HG03565 (cell line): ENCODE data around the gene JDP2.
"Not testable (repeated sequence)": the region's sequence is repeated elsewhere in the genome, so short reads cannot be mapped to it uniquely, and the experiment has no call there.

Source experiments
- ATAC-seq: cut with Tn5 transposase; IDR thresholded peaks from one replicate; pipeline ENCODE4 v1.9.1; 2021; ENCODE audit warnings: mild to moderate bottlenecking, moderate library complexity; ENCODE audit not compliant: unreplicated experiment

Gene JDP2

DNA sequence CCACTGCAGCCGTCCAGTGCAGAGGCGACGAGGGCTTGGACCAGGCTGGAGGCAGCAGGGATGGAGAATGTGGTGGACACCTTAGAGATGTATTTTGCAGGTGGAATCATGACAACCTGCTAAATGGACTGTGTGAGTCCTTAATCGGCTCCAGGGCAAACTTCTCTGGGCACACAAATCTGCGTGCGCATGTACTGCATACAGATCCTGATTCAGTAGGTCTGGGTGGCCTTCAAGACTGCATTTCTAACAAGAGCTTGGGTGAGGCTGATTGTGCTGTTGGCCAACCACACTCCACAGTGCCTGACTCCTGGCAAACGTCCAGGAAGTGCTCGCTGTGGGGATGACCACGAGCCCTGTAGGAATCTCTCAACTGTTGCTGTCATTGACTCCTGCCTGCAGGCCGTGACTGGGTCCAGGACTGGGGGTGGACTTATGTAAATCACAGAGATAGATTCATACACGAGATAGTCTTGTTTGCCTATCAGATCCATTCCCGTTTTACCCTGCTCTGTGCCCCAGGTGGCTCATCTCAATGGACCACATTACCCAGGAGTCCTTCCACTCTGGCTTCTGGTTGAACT lies 27.2 kb downstream of the JDP2 start:
- ATAC-seq = no peak

DNA sequence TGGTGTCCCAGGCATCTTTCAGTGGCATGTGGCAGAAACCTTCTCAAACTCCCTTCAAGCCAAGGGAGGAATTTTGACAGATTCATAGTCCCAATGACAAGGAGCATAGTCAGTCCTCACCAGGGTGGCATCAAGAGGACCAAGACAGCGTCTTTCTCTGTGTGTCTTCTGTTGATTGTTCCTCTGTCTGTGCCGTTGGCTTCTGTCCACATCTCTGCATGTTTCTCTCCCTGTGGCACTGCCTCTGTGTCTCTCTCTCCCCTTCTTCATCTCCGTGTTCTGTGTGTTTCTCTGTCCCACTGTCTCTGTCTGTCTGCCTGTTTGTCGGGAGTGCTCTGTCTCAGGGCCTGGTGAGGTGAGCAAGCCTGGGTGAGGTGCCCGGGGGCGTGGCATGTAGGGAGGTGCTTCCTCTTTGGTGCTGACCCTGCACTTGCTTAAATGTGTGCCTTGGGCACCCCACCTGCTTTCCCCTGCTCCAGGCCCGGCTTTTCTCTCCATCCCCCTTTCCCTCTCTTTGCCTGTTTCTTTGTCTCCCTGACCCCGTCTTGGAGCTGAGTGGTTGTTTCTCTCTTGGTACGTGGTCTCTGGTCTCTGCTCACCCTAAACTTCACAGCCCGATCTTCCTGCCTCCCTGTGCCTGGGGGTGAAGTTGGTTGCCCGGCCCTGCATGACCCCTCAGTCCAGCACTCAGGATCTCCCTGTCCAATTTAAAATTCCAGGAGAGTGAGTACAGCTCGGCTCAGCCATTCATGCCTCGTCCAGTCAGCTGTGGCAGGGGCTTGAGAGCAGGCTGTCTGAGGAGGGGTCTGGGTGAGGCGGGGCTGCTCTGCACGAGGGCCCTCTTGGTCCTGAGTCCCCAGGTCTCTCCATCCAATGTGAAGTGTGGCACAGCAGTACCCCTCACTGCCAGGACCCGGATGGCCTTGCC lies 28.5 kb downstream of the JDP2 start:
- ATAC-seq = no peak

DNA sequence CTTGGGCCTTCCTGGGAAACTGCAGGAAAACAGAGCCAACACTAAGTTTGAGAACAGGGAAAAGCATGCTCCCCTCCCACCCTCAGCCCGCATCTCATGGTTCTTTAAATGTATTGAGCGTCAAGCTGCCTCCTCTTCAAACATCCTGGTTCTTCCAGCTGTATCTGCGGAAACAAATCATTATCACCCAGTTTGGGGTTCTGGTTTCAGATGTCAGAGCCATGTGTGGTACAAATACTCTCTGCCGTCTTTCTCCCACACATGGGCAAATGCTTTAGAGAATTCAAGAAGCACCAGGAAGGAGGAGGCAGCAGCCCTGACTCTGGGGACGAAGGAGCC lies 29.1 kb downstream of the JDP2 start:
- ATAC-seq = no peak

DNA sequence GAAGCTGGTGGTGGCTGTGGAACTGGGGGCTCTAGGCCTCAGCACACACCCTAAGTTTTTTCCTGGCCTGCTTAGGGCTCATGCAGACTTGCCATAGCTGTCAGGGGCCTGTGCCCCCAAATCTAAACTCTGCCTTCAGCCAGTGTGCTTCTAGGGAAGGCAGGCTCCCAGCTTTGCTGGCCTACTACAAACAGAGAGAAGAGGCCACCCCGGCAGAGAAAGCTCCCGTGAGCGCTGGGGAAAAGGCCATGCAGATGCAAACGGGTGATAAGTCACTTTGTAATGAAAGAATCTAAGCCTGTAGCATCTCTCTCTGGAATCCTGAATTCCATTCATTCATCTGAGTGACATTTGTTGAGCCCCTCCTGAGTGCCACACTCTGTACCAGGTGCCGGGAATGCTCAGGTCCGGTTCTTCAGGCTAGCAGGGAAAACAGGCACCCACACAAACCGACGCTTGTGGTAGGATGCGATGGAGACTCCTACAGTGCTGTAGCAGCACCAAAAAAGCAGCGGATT lies 29.9 kb downstream of the JDP2 start:
- no peak for ATAC-seq

DNA sequence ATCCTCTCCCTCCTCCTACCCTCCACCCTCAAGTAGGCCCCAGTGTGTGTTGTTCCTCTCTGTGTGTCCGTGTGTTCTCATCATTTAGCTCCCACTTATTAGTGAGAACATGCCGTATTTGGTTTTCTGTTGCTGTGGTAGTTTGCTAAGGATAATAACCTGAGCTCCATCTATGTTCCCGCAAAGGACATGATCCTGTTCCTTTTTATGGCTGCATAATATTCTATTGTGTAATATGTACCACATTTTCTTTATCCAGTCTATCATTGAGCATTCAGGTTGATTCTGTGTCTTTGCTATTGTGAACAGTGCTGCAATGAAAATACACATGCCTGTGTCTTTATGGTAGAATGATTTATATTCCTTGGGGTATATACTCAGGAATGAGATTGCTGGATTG lies 30.5 kb downstream of the JDP2 start:
- ATAC-seq = no peak

DNA sequence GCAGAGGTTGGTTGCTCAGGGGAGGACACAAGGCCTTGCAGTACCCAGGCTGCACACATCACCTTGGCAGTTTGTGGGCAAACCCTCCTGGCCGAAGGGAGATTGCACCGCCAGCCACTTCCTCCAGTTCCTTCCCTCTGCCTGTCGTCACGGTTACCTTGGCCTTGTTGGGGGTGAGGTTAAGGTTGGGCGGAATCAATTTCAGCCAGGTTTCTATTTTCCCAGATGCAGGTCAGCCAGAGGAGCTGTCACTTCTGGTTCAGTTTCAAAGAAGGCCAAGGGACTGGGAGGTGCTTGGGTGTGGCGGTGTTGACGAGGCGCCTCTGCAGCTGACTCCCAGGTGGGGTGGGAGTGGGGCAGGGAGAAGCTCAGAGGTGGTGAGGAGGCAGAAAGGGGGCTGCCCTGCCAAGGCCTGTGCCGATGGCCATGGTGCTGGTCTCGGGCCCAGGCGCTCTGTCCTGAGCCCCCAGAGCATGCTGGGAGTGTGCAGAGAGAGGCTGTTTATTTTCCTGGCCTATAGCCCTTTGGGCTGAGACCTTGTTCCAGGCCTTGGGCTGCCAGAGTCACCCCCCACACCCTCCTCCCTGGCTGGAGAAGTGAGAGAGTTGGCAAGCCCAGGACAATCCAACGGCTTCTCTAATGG lies 31.4 kb downstream of the JDP2 start:
- no peak for ATAC-seq

DNA sequence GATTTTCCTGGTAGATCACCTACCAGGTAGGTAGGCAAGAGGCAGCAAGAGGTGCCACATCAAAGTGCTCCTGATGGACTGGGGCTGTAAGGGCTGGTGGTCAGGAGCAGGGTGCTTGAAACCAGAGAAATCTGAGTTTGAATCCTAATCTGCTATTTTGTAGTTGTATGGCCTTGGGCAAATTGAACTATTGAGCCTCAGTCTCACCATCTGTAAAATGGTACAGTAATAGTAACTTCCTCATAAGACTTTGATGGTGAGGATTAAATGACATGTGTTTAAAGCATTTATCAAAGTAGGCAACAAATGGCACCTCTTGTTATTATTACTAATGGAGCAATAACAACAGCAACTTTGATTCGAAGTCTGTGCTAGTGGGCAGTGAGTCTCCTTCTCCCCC lies 32.0 kb downstream of the JDP2 start:
- ATAC-seq = no peak

DNA sequence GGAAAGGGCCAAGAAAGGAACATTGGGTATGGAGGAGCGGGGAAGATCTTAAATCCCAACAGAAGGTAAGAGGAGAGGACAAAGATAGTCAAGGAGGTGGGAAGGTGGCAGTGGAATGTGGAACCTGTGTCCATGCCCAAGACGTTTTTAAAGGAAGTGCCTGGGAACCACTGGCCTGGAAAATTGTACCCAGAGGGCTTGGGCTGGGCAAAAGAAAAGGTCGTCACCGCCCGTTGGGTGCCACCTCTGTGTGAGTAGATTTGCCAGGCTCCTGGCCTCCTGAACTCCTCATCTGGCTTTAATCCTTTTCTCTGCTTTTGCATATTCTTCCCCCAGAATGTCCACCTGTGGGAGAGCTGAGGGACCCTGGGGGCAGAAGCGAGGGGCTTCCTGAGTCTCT lies 32.6 kb downstream of the JDP2 start:
- no peak for ATAC-seq

DNA sequence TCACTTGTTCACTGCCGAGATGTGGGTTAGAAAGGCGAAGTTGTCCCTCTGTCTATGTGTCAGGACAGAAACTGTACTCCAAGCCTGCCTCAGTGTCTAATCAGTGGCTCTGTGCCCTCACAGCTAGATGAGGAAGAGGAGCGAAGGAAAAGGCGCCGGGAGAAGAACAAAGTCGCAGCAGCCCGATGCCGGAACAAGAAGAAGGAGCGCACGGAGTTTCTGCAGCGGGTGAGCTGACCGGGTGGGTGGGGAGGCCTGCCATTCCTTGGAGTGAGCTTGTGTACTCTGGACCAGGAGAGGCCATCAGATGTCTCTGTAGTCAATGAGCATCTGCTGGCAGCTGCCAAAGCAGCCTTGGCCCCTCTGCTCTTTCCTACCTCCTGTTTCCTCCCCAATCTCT lies 33.5 kb downstream of the JDP2 start:
- ATAC-seq = no peak

DNA sequence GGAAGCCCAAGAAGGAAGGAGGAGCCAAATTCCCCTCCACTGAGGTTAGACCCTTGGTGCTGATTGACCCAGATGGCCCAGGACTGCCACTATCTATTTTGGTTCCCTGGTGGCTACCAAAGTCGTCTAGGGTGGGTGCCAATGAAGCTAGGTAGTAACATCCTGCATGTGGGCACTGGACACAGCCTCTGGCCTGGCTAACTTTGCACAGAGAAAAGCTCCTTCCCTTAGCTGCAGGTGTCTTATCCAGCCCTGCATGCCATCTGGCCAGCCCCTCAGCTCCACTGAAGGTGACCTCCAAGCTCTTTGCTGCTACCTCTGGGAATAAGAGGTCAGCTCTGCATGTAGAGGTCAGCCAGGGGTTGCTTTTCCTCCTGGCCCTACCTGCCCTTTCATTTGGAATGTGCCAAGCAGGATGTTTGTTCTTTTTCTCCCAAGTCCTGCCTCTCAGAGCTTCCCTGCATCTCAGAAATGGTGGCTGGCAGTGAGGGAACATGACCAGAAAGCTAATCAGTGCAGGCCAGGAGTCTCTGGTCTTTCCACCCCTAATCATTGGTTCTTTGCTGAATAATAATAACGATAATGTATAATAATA lies 34.0 kb downstream of the JDP2 start:
- ATAC-seq = no peak

DNA sequence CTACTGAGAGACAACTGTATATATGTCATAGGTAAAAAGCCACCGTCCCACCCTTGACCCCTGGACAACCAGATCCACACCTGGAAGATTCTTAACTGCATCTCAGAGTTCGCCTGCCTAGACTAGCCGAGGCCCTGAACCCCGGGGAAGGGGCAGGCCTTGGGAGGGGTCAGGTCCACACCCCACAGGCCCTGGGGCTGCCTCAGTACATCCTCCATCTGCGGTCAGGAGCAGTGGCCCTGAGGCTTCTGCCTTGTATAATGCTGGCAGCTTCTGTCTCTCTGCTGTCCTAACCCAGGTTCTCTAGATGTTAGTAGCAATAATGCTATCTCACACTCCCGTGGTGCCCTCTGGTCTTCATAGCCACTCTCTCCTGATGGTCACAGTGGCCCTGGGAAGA lies 36.8 kb downstream of the JDP2 start:
- ATAC-seq = no peak

DNA sequence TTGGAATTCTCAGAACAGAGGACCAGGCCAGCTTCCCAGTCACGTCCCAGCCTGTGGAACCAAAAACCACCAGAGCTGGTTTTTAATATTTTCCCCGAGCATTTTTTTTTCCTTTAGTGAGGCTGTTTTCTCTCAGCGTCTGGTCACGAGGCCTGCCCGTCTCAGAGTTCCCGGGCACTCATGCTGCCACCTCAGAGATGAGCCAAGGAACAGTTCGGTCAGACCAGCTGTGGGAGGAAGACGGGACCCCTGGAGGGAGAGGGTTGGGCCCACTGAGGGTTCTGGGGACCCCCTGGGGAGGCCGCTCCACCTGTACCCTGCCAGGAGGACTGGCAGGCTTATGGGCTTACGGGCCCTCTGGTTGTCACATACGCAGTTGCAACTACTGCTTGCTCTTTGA lies 39.9 kb downstream of the JDP2 start:
- no peak for ATAC-seq

DNA sequence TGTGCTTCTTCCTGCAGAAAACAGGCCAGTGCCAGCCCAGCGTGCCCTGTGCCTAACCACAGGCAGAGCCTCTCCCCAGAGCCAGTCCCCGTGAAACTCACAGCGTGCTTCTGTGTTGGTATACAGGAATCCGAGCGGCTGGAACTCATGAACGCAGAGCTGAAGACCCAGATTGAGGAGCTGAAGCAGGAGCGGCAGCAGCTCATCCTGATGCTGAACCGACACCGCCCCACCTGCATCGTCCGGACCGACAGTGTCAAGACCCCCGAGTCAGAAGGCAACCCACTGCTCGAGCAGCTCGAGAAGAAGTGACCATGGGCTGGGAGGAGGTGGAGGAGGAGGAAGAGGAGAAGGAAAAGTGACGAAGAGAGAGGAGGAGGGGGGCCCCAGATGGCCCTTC lies 41.3 kb downstream of the JDP2 start:
- no peak for ATAC-seq

DNA sequence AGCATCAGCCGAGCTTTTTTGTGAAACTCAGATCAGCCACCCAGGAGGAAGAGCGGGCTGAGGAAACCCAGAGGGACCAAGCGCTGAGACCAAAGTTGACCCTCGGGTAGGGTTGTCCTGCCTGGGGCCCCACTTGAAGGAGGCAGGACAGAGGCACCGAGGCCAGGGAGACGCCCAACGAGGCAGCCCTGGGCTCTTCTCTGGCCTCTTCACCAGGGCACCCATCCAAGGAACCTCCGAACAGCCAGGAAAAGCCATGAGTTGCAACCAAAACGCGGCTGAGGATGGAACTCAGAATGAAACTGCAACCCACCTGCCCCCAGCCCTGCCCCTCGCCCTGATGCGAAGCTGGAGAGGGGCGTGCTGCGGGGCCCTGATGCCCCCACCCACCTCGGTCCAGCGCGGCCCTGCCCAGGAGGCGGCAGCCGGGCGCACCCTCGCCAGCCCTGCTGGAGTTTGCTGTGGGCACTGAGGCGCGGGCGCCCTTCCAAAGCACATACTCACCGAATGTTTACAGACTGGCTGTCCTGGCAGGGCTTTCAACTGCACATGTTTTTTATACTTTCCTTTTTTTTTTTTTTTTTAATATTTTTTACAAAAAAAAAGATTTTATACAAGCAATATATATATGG lies 41.9 kb downstream of the JDP2 start:
- no peak for ATAC-seq

DNA sequence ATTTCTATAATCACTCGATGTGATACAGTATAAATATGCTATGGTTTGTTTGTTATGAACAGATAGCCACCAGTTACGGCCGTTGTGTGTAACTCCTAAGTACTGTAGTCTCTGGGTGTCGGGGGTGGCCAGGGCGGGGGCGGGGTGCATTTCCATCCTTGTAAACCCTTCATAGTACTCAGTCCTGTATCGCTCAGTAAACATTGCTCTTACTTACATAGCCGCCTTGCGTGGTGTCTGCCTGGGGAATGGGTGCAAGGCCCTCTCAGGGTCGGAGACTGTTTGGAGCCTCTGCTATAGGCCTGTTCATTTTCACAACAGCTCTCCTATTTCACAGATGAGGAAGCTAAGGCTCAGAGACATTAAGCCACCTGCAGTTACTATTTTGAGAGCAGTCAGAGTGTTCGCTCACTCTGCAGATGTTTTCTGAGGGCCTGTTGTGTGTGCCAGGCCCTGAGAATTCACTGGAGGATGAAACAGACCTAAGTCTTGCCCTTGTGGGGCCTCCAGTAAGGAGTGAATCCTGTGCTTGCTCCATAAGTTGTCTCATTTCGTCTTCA lies 42.5 kb downstream of the JDP2 start:
- ATAC-seq = no peak

DNA sequence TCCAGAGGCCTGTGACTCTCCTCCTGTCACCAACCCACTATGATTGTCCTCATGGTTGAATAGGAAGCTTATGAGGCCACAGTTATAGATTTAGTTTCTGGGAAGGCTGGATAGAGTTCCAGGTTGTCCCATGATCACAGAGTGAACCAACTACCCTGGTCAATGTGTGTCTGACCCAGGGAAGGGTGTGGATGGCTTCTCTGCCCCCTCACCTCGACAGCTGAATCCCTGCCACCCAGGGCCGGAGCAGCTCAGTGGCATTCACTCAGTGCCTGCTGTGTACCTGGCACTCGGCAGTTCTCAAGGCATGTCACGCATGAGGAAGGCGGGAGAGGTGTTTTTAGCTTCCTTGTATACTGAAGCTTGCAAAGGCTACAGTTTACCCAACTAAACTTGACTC lies 43.2 kb downstream of the JDP2 start:
- no peak for ATAC-seq

DNA sequence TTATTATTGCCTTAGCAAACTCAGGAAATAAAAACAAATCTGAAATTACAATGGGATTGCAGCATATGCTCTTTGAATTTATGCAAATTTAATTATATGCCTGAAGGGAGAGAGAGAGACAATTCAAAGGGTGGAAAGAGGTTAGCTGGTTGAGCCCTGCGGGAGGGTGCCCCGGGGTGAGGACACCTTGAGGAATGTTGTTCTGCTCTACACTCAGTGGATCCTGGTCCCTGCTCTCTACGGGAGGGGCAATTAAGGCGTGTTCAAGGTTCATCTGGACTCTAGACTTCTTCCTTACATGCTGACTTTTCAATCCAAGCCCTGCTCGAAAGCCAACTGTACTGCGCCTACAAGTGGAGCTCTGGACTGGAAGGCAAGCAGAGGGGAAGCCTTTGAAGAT lies 46.3 kb downstream of the JDP2 start:
- ATAC-seq = not testable (repeated sequence)

DNA sequence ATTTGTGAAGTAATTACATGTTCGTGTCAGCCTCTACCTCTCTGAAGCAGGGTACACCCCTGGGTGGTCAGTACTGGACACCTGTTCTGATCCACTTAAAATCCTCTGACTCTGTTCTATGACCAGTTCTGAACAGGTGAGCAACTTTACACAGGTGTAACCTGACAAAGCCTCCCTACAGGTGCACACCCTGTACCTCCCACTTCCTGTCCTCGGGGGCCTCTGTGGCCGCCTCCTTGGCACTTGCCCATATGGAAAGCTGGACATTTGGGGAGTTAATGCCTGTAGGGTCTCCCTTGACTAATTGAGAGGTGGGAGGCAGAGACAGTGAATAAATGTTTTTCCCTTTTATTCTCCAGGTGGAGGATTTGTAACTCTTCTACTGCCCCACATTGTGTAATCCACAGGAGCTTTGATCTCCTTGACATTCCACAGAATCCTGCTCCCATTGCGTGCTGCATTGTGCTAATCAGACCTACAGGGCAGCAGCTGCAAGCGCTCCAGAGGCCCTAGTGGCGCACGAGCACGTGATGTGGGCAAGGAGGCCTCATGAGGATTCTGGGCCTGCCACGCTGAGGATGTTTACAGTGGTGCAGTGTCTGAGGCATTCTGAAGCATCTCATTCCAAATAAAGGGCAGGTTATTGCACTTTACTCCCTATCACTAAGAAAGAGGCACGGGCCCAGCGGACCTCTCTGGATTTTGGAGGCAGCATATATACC lies 48.6 kb downstream of the JDP2 start:
- ATAC-seq = no peak

DNA sequence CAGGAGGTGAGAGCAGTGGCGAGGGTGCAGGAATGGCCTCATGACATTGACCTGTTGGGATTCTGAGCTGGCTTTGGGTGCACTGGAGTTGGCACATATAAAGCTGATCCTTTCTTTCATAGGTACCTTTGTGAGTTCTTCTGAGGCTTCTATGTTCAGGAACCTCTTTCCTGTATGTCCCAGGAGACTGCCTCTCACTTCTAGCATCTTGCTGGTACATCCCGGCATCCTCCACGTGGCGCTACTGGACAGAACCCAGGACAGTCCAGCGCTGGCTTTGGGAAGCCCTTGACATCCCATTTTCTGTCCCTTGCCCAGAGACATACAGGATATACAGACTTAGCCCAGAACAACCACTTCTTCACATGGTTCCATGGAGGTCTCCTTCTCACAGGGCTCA lies 50.1 kb downstream of the JDP2 start:
- no peak for ATAC-seq
